D721Med (cell line): Measurements from ENCODE around the gene ASIC1.
A peak's percentile ranks its signal among the peaks of the same experiment; 100 is the strongest.

Experiments
- DNase-seq: peaks from one replicate; pipeline ENCODE4 v3.0.0; 2011; ENCODE audit warnings: low spot score; ENCODE audit not compliant: insufficient read length
- FAIRE-seq: peaks from 2 replicates; lab custom pipeline; 2011; peaks lifted over from hg19 to GRCh38; lab: Jason Lieb, UNC
- CTCF ChIP-seq: IDR thresholded peaks from 2 replicates; pipeline ENCODE4 v1.5.1; 2012; ENCODE audit warnings: mild to moderate bottlenecking, control low read depth; ENCODE audit not compliant: insufficient read depth; ENCODE audit errors: missing control alignments

The ASIC1 gene

GRCh38 chr12:50050119-50050385 is 7.3 kb upstream of the ASIC1 start:
- DNase-seq (no peak), FAIRE-seq (no peak)
- no peak for TF ChIP-seq CTCF

- no peak for TF ChIP-seq CTCF
- FAIRE-seq: no peak
- peak; percentile 69 for DNase-seq
Observed at GRCh38 chr12:50050410-50051098, 6.8 kb upstream of the ASIC1 start.

- no peak for DNase-seq
- TF ChIP-seq CTCF: no peak
- no peak for FAIRE-seq
Observed at GRCh38 chr12:50051101-50051806, 6.1 kb upstream of the ASIC1 start.

GRCh38 chr12:50052544-50052943 is 4.9 kb upstream of the ASIC1 start:
- FAIRE-seq (no peak), DNase-seq (no peak)
- no peak for TF ChIP-seq CTCF

- DNase-seq (no peak), FAIRE-seq (no peak)
- no peak for TF ChIP-seq CTCF
Observed at GRCh38 chr12:50052964-50053363, 4.4 kb upstream of the ASIC1 start.

- no peak for DNase-seq
- no peak for TF ChIP-seq CTCF
- FAIRE-seq: no peak
Observed at GRCh38 chr12:50053583-50053982, 3.8 kb upstream of the ASIC1 start.
